Endothelial cell of umbilical vein (primary cell): ENCODE measurements around the gene FIGLA. TPM values are rescaled to one million over a fixed set of nuclear protein-coding genes. Genes with fewer than 3 reads are reported as not detected.

ENCODE experiments used
- BruUV-seq: library from RNA; stranded (reverse); fragments of 400-500 nt; replicated peaks from 2 replicates; lab custom pipeline; 2021; lab: Mats Ljungman, UMichigan
- CTCF ChIA-PET: fragments of 300-600, 350-600 bp; sonication (Branson Sonifier 250); formaldehyde crosslinking; loops from one replicate; lab custom pipeline; 2021; ENCODE audit warnings: antibody characterized with exemption, inconsistent platforms; lab: Charles Lee
- POLR2A ChIA-PET: fragments of 300-600, 350-600 bp; sonication (Branson Sonifier 250); formaldehyde crosslinking; loops from one replicate; lab custom pipeline; 2021; ENCODE audit warnings: antibody characterized with exemption, inconsistent platforms; lab: Charles Lee
- DNase-seq: peaks from one replicate; pipeline ENCODE4 v3.0.0-alpha.2; 2011; ENCODE audit warnings: low read depth, low spot score
- FAIRE-seq: peaks from 2 replicates; lab custom pipeline; 2011; peaks lifted over from hg19 to GRCh38; lab: Jason Lieb, UNC
- H2AFZ ChIP-seq: 2 replicates; pipeline ENCODE4 v1.6.0; 2012; ENCODE audit warnings: low read depth, low read length, control low read depth, inconsistent platforms
- H3K27ac ChIP-seq: 2 replicates; pipeline ENCODE4 v1.5.1; 2011; ENCODE audit warnings: low read depth, mild to moderate bottlenecking, control low read depth, low read length, moderate library complexity; ENCODE audit not compliant: insufficient read depth
- H3K27me3 ChIP-seq, 2 experiments: 2 replicates each; pipeline versions ENCODE4 v1.6.0 to v1.6.1; 2011; ENCODE audit warnings: low read length in 2 of 2, mixed read lengths in 1 of 2; ENCODE audit not compliant: control insufficient read depth in 2 of 2, insufficient read depth in 2 of 2
- H3K36me3 ChIP-seq, 2 experiments: 2 replicates in 1 of 2; 3 replicates in 1 of 2; pipeline ENCODE4 v1.5.1; 2011; ENCODE audit warnings: low read length in 2 of 2, mild to moderate bottlenecking in 1 of 2, moderate library complexity in 1 of 2; ENCODE audit not compliant: control insufficient read depth in 2 of 2, insufficient read depth in 2 of 2; ENCODE audit errors: extremely low read depth in 1 of 2
- H3K4me1 ChIP-seq: 3 replicates; pipeline ENCODE4 v1.5.1; 2011; ENCODE audit warnings: mild to moderate bottlenecking, low read length; ENCODE audit not compliant: control insufficient read depth, insufficient read depth; ENCODE audit errors: extremely low read depth
- H3K4me2 ChIP-seq: 2 replicates; pipeline ENCODE4 v1.6.1; 2011; ENCODE audit warnings: low read length, control low read depth, mixed read lengths; ENCODE audit not compliant: insufficient read depth
- H3K4me3 ChIP-seq, 3 experiments: fragments of 200-600 bp in 1 of 3; sonication (generic), shearing (Covaris generic) in 1 of 3; replicated peaks in 1 of 3; 2 replicates each; pipeline ENCODE4 v1.5.1; 2011 to 2016; ENCODE audit warnings: control low read depth in 3 of 3, low read length in 3 of 3, mild to moderate bottlenecking in 2 of 3, inconsistent platforms in 1 of 3, low read depth in 1 of 3, moderate library complexity in 1 of 3; ENCODE audit not compliant: insufficient read depth in 1 of 3
- H3K79me2 ChIP-seq: 2 replicates; pipeline ENCODE4 v1.6.0; 2012; ENCODE audit warnings: low read length, inconsistent platforms; ENCODE audit not compliant: control insufficient read depth, insufficient read depth
- H3K9ac ChIP-seq: replicated peaks from 2 replicates; pipeline ENCODE3; 2011; ENCODE audit warnings: low read length, control low read depth; ENCODE audit not compliant: insufficient read depth; ENCODE audit errors: extremely low read depth
- H3K9me1 ChIP-seq: replicated peaks from 3 replicates; pipeline ENCODE4 v1.6.0; 2011; ENCODE audit warnings: mild to moderate bottlenecking, low read length; ENCODE audit not compliant: control insufficient read depth, insufficient read depth; ENCODE audit errors: extremely low read depth
- H3K9me3 ChIP-seq: replicated peaks from 2 replicates; pipeline ENCODE4 v1.5.1; 2012; ENCODE audit warnings: low read length, inconsistent platforms; ENCODE audit not compliant: control insufficient read depth, insufficient read depth
- H4K20me1 ChIP-seq: replicated peaks from 2 replicates; pipeline ENCODE3; 2011; ENCODE audit warnings: mild to moderate bottlenecking, low read length; ENCODE audit not compliant: control insufficient read depth, insufficient read depth; ENCODE audit errors: extremely low read depth
- CTCF ChIP-seq, 2 donors: IDR thresholded peaks; 1 replicate in 1 of 2; 2 replicates in 1 of 2; pipeline ENCODE4 v1.5.1; 2011; ENCODE audit warnings: low read length in 2 of 2, mild to moderate bottlenecking in 2 of 2, moderate library complexity in 2 of 2, control low read depth in 1 of 2, inconsistent platforms in 1 of 2, low read depth in 1 of 2; ENCODE audit not compliant: insufficient read depth in 1 of 2; ENCODE audit errors: extremely low read depth in 1 of 2
- EZH2 ChIP-seq: IDR thresholded peaks from 2 replicates; pipeline ENCODE4 v1.6.1; 2012; ENCODE audit warnings: borderline replicate concordance, low read depth, mild to moderate bottlenecking, moderate library complexity, low read length, inconsistent platforms; ENCODE audit not compliant: severe bottlenecking
- FOS ChIP-seq: IDR thresholded peaks from 2 replicates; pipeline ENCODE4 v1.6.1; 2011; ENCODE audit warnings: mild to moderate bottlenecking, low read length, moderate library complexity, borderline replicate concordance; ENCODE audit not compliant: insufficient read depth
- GATA2 ChIP-seq: IDR thresholded peaks from 2 replicates; pipeline ENCODE4 v1.7.0; 2011; ENCODE audit warnings: low read depth, mild to moderate bottlenecking, moderate library complexity, mixed read lengths, low read length; ENCODE audit not compliant: insufficient read length, insufficient read depth
- JUN ChIP-seq: IDR thresholded peaks from 2 replicates; pipeline ENCODE4 v1.6.1; 2011; ENCODE audit warnings: borderline replicate concordance, low read depth; ENCODE audit not compliant: insufficient read length, insufficient read depth
- MAX ChIP-seq: IDR thresholded peaks from 2 replicates; pipeline ENCODE4 v1.6.1; 2011; ENCODE audit not compliant: insufficient read depth, insufficient read length
- MYC ChIP-seq: IDR thresholded peaks from one replicate; pipeline ENCODE4 v1.6.1; 2011; ENCODE audit warnings: mild to moderate bottlenecking, low read depth, low read length
- POLR2A ChIP-seq: IDR thresholded peaks from 2 replicates; pipeline ENCODE4 v1.6.1; 2012; ENCODE audit warnings: low read depth, mild to moderate bottlenecking, control low read depth, low read length
- POLR2AphosphoS5 ChIP-seq: IDR thresholded peaks from 2 replicates; pipeline ENCODE4 v1.6.1; 2012; ENCODE audit warnings: low read depth, mild to moderate bottlenecking, control low read depth, low read length, moderate library complexity; ENCODE audit not compliant: insufficient read depth
- dilution Hi-C: fragments of 300-500 bp; cut with MboI; formaldehyde crosslinking; loops from one replicate; pipeline ENCODE4 v1.15.0; 2019; ENCODE audit warnings: low sequenced_read_pairs; ENCODE audit not compliant: extremely low pct_ligation_motif_present
- intact Hi-C: fragments of 100-400 bp; cut with micrococcal nuclease; formaldehyde crosslinking; loops from one replicate; pipeline ENCODE4 v1.10.0; 2022
- polyA plus RNA-seq, 4 experiments: library from polyadenylated mRNA; depleted of rRNA in 3 of 4; stranded (reverse) in 3 of 4; unstranded in 1 of 4; fragments of >200 nt; gene quantifications; 2 replicates each; pipeline versions ENCODE4 v1.2.1 to v1.2.3, GENCODE V29; 2011 to 2012; ENCODE audit warnings: missing spikeins in 1 of 4
- total RNA-seq: library from RNA; stranded (reverse); gene quantifications from 2 replicates; pipeline ENCODE4 v1.2.3, GENCODE V29; 2021

The FIGLA gene
- total and polyA plus RNA-seq, 2 donors (not counting 3 experiments of a cell fraction or from before 2014, with no cell fraction given): not detected

- dilution Hi-C loops: no loop called here
- H3K9ac ChIP-seq: no peak overlapping the region
- intact Hi-C loops: no loop called here
- no peak overlapping the region for H3K4me2 ChIP-seq
- TF ChIP-seq GATA2 (no peak), FOS (no peak), EZH2 (no peak), MAX (no peak), POLR2AphosphoS5 (no peak), JUN (no peak), POLR2A (no peak), CTCF (IDR thresholded peaks at IDR 0.05; ENCODE audit: extremely low read depth in 1 of 2, insufficient read depth in 1 of 2, low read depth in 1 of 2, low read length in 2 of 2) (no peak), MYC (no peak)
- no peaks in the 10 kb centered on the region for H3K4me1 ChIP-seq
- FAIRE-seq (no peak), DNase-seq (no peak)
- H2AFZ ChIP-seq: no peak overlapping the region
- ChIA-PET POLR2A (no interaction called here), CTCF (no interaction called here)
- no peak overlapping the region for H3K4me3 ChIP-seq
- BruUV-seq: no TSS peak
- no peaks in the 10 kb centered on the region for H3K79me2 ChIP-seq
- peaks cover 11 to 22% of the 10 kb centered on the region in 2 experiments for H3K27me3 ChIP-seq
- no peaks in the 10 kb centered on the region for H3K9me3 ChIP-seq
- no peaks in the 10 kb centered on the region for H4K20me1 ChIP-seq
- H3K9me1 ChIP-seq: no peaks in the 10 kb centered on the region
- no peaks in the 10 kb centered on the region for H3K36me3 ChIP-seq
- no peak overlapping the region for H3K27ac ChIP-seq
Observed at GRCh38 chr2:70753902-70754301, 36.5 kb downstream of the FIGLA start.
